GM23338 (cell line): ENCODE measurements around the gene RAD50. TPM values are rescaled to one million over a fixed set of nuclear protein-coding genes. Genes with fewer than 3 reads are reported as not detected.

ENCODE experiments used
- ATAC-seq: fragments of 200-7000 bp; cut with Tn5 transposase; 3 replicates; pipeline ENCODE4 v1.9.1; 2020
- DNase-seq: peaks from one replicate; pipeline ENCODE4 v3.0.0-alpha.2; 2015; ENCODE audit warnings: low spot score
- H2AFZ ChIP-seq: fragments of 200-600 bp; sonication (generic); 2 replicates; pipeline ENCODE4 v1.8.0; 2016; ENCODE audit warnings: antibody characterized with exemption, mild to moderate bottlenecking, moderate library complexity
- H3F3A ChIP-seq: fragments of 200-600 bp; sonication (generic); replicated peaks from 2 replicates; pipeline ENCODE4 v1.8.0; 2017; ENCODE audit warnings: antibody characterized with exemption, mixed run types, low read depth
- H3K27ac ChIP-seq: fragments of 200-600 bp; sonication (generic); 2 replicates; pipeline ENCODE4 v1.6.1; 2016; ENCODE audit warnings: low read depth
- H3K27me3 ChIP-seq: fragments of 200-600 bp; sonication (generic); 2 replicates; pipeline ENCODE4 v1.8.0; 2016; ENCODE audit warnings: mild to moderate bottlenecking, mixed run types, moderate library complexity; ENCODE audit not compliant: insufficient read depth
- H3K36me3 ChIP-seq: fragments of 200-600 bp; sonication (generic); 2 replicates; pipeline ENCODE4 v1.8.0; 2016; ENCODE audit warnings: mild to moderate bottlenecking; ENCODE audit not compliant: insufficient read depth
- H3K4me1 ChIP-seq: fragments of 200-600 bp; sonication (generic); 2 replicates; pipeline ENCODE4 v1.8.0; 2016; ENCODE audit warnings: mild to moderate bottlenecking, moderate library complexity; ENCODE audit not compliant: insufficient read depth
- H3K4me2 ChIP-seq: fragments of 200-600 bp; sonication (generic); 2 replicates; pipeline ENCODE4 v1.7.1; 2017; ENCODE audit warnings: mixed run types
- H3K4me3 ChIP-seq: fragments of 200-600 bp; sonication (generic); 2 replicates; pipeline ENCODE4 v1.6.1; 2016; ENCODE audit warnings: mixed run types
- H3K79me2 ChIP-seq: fragments of 200-600 bp; sonication (generic); replicated peaks from 2 replicates; pipeline ENCODE4 v1.8.0; 2017; ENCODE audit warnings: mild to moderate bottlenecking; ENCODE audit not compliant: insufficient read depth
- H3K9me2 ChIP-seq: fragments of 200-600 bp; sonication (generic); 2 replicates; pipeline ENCODE4 v1.8.0; 2017; ENCODE audit not compliant: insufficient read depth
- H4K20me1 ChIP-seq: fragments of 200-600 bp; sonication (generic); replicated peaks from 2 replicates; pipeline ENCODE4 v1.8.0; 2017; ENCODE audit warnings: mild to moderate bottlenecking; ENCODE audit not compliant: insufficient read depth
- H3K27ac Mint-ChIP-seq: 2 replicates; pipeline ENCODE4 v1.8.0; 2020; ENCODE audit warnings: inconsistent platforms, mild to moderate bottlenecking, moderate library complexity, mixed read lengths
- H3K27me3 Mint-ChIP-seq: 3 replicates; pipeline ENCODE4 v1.8.0; 2022; ENCODE audit warnings: low read depth, mild to moderate bottlenecking, moderate library complexity, mixed read lengths, inconsistent platforms; ENCODE audit not compliant: insufficient read depth, poor library complexity
- H3K36me3 Mint-ChIP-seq: 3 replicates; pipeline ENCODE4 v1.8.0; 2021; ENCODE audit warnings: low read depth, mild to moderate bottlenecking, inconsistent platforms, moderate library complexity, mixed read lengths
- H3K4me1 Mint-ChIP-seq: 3 replicates; pipeline ENCODE4 v1.8.0; 2020; ENCODE audit warnings: mild to moderate bottlenecking, inconsistent platforms, mixed read lengths
- H3K4me3 Mint-ChIP-seq: 3 replicates; pipeline ENCODE4 v1.8.0; 2021; ENCODE audit warnings: moderate library complexity, mild to moderate bottlenecking, inconsistent platforms, mixed read lengths
- H3K9me3 Mint-ChIP-seq: 3 replicates; pipeline ENCODE4 v1.8.0; 2020; ENCODE audit warnings: moderate library complexity, mild to moderate bottlenecking, inconsistent platforms, mixed read lengths
- CREB1 ChIP-seq: fragments of 250-450 bp; sonication (Bioruptor Pico); IDR thresholded peaks from 2 replicates; pipeline ENCODE4 v1.5.0; 2020; ENCODE audit warnings: low read depth, mild to moderate bottlenecking, moderate library complexity
- POLR2AphosphoS5 ChIP-seq: IDR thresholded peaks from 2 replicates; pipeline ENCODE4 v1.6.1; 2016; ENCODE audit warnings: antibody characterized with exemption, low read depth
- STAT1 ChIP-seq: IDR thresholded peaks from one replicate; pipeline ENCODE4 v1.6.1; 2016; ENCODE audit warnings: antibody characterized with exemption; ENCODE audit not compliant: unreplicated experiment
- ZNF114 ChIP-seq: fragments of 250-450 bp; sonication (Bioruptor Pico); IDR thresholded peaks from 2 replicates; pipeline ENCODE4 v1.5.0; 2020; ENCODE audit warnings: mild to moderate bottlenecking, moderate library complexity
- polyA plus RNA-seq: library from polyadenylated mRNA; unstranded; fragments of >200 nt; fragmentation: Nextera tagmentation; extraction: Ambion mirVana; gene quantifications from 2 replicates; pipeline ENCODE4 v1.2.1, GENCODE V29; 2016
- total RNA-seq: library from RNA; depleted of rRNA; stranded (reverse); fragments of >200 nt; shearing (Covaris generic); gene quantifications from 2 replicates; pipeline ENCODE4 v1.2.3, GENCODE V29; 2014
- TF ChIP-seq, protein P1 (sequence below): fragments of 250-450 bp; sonication (Bioruptor Pico); IDR thresholded peaks from 2 replicates; pipeline ENCODE4 v1.5.0; 2020; ENCODE audit warnings: mild to moderate bottlenecking, moderate library complexity
- TF ChIP-seq, protein P2 (sequence below): IDR thresholded peaks from one replicate; pipeline ENCODE4 v1.6.1; 2018; ENCODE audit warnings: antibody characterized with exemption; ENCODE audit not compliant: unreplicated experiment

Gene RAD50
- total and polyA plus RNA-seq, 2 experiments from 2014 or later = 27.0 to 52.2 TPM

DNA sequence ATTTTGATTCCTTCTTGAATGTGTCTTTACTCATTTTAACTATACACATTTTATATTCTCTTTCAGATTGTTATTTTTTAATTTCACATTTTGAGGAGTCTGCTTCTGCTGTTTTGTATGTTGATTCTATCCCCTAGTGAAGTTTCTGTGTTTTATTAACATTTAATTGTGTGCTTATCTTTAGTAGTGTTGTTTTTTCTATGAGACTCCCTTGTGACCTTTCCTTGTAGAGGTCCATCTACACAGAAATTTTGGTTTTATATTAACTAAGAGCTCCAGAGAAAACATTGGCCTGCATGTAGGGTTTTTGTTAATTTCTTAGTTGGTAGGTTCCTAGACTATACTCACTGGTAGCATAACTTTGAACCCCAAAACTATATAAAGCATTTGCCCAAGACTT lies 65.8 kb downstream of the RAD50 start (continued):
- TF ChIP-seq, protein P1, sequence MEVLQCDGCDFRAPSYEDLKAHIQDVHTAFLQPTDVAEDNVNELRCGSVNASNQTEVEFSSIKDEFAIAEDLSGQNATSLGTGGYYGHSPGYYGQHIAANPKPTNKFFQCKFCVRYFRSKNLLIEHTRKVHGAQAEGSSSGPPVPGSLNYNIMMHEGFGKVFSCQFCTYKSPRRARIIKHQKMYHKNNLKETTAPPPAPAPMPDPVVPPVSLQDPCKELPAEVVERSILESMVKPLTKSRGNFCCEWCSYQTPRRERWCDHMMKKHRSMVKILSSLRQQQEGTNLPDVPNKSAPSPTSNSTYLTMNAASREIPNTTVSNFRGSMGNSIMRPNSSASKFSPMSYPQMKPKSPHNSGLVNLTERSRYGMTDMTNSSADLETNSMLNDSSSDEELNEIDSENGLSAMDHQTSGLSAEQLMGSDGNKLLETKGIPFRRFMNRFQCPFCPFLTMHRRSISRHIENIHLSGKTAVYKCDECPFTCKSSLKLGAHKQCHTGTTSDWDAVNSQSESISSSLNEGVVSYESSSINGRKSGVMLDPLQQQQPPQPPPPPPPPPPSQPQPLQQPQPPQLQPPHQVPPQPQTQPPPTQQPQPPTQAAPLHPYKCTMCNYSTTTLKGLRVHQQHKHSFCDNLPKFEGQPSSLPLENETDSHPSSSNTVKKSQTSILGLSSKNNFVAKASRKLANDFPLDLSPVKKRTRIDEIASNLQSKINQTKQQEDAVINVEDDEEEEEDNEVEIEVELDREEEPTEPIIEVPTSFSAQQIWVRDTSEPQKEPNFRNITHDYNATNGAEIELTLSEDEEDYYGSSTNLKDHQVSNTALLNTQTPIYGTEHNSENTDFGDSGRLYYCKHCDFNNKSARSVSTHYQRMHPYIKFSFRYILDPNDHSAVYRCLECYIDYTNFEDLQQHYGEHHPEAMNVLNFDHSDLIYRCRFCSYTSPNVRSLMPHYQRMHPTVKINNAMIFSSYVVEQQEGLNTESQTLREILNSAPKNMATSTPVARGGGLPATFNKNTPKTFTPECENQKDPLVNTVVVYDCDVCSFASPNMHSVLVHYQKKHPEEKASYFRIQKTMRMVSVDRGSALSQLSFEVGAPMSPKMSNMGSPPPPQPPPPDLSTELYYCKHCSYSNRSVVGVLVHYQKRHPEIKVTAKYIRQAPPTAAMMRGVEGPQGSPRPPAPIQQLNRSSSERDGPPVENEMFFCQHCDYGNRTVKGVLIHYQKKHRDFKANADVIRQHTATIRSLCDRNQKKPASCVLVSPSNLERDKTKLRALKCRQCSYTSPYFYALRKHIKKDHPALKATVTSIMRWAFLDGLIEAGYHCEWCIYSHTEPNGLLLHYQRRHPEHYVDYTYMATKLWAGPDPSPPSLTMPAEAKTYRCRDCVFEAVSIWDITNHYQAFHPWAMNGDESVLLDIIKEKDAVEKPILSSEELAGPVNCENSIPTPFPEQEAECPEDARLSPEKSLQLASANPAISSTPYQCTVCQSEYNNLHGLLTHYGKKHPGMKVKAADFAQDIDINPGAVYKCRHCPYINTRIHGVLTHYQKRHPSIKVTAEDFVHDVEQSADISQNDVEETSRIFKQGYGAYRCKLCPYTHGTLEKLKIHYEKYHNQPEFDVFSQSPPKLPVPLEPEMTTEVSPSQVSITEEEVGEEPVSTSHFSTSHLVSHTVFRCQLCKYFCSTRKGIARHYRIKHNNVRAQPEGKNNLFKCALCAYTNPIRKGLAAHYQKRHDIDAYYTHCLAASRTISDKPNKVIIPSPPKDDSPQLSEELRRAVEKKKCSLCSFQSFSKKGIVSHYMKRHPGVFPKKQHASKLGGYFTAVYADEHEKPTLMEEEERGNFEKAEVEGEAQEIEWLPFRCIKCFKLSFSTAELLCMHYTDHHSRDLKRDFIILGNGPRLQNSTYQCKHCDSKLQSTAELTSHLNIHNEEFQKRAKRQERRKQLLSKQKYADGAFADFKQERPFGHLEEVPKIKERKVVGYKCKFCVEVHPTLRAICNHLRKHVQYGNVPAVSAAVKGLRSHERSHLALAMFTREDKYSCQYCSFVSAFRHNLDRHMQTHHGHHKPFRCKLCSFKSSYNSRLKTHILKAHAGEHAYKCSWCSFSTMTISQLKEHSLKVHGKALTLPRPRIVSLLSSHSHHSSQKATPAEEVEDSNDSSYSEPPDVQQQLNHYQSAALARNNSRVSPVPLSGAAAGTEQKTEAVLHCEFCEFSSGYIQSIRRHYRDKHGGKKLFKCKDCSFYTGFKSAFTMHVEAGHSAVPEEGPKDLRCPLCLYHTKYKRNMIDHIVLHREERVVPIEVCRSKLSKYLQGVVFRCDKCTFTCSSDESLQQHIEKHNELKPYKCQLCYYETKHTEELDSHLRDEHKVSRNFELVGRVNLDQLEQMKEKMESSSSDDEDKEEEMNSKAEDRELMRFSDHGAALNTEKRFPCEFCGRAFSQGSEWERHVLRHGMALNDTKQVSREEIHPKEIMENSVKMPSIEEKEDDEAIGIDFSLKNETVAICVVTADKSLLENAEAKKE (CRISPR knock-in tag) = no peak

DNA sequence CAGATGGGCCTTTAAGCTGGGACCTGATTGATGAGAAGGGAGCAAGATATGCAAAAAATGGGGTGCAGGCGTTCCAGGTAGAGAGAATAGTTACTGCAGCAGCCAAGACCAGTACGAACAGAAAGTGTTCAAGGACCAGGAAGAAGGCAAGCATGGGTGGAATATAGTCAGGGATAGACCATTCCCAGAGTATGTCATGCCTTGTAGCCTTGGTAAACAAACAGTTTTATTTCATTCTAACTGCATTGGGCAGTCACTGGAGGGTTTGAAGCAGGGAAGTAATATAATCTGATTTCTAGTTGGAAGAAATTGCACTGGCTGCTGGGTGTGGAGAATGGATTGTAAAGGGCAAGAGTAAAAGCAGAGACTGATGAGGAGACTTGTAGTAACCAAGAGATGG lies 70.7 kb downstream of the RAD50 start:
- H3F3A ChIP-seq = no peaks in the 10 kb centered on the region
- no peaks in the 10 kb centered on the region for H3K27me3 ChIP-seq
- H3K4me1 ChIP-seq = no peaks in the 10 kb centered on the region
- 0 out of 3 replicates have a peak, but pooled peaks cover 6% of the 10 kb centered on the region for H3K36me3 Mint-ChIP-seq
- H3K9me2 ChIP-seq = no peaks in the 10 kb centered on the region
- H3K27ac Mint-ChIP-seq = no peak overlapping the region
- DNase-seq (no peak), ATAC-seq (no peak)
- H4K20me1 ChIP-seq = peaks cover 4% of the 10 kb centered on the region
- H3K79me2 ChIP-seq = no peaks in the 10 kb centered on the region
- H3K4me2 ChIP-seq = no peak overlapping the region
- no peaks in the 10 kb centered on the region for H3K4me1 Mint-ChIP-seq
- no peak overlapping the region for H2AFZ ChIP-seq
- H3K27me3 Mint-ChIP-seq = no peaks in the 10 kb centered on the region
- H3K4me3 Mint-ChIP-seq = no peak overlapping the region
- H3K9me3 Mint-ChIP-seq = no peaks in the 10 kb centered on the region
- H3K36me3 ChIP-seq = no peaks in the 10 kb centered on the region
- no peak overlapping the region for H3K27ac ChIP-seq
- no peak overlapping the region for H3K4me3 ChIP-seq
- TF ChIP-seq, protein P1 (CRISPR knock-in tag) = no peak
- no peak for TF ChIP-seq ZNF114 (CRISPR knock-in tag)
- TF ChIP-seq CREB1 (CRISPR knock-in tag) = no peak
- no peak for TF ChIP-seq POLR2AphosphoS5
- TF ChIP-seq STAT1 = no peak
- TF ChIP-seq, protein P2, sequence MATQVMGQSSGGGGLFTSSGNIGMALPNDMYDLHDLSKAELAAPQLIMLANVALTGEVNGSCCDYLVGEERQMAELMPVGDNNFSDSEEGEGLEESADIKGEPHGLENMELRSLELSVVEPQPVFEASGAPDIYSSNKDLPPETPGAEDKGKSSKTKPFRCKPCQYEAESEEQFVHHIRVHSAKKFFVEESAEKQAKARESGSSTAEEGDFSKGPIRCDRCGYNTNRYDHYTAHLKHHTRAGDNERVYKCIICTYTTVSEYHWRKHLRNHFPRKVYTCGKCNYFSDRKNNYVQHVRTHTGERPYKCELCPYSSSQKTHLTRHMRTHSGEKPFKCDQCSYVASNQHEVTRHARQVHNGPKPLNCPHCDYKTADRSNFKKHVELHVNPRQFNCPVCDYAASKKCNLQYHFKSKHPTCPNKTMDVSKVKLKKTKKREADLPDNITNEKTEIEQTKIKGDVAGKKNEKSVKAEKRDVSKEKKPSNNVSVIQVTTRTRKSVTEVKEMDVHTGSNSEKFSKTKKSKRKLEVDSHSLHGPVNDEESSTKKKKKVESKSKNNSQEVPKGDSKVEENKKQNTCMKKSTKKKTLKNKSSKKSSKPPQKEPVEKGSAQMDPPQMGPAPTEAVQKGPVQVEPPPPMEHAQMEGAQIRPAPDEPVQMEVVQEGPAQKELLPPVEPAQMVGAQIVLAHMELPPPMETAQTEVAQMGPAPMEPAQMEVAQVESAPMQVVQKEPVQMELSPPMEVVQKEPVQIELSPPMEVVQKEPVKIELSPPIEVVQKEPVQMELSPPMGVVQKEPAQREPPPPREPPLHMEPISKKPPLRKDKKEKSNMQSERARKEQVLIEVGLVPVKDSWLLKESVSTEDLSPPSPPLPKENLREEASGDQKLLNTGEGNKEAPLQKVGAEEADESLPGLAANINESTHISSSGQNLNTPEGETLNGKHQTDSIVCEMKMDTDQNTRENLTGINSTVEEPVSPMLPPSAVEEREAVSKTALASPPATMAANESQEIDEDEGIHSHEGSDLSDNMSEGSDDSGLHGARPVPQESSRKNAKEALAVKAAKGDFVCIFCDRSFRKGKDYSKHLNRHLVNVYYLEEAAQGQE = no peak
